Stomach smooth muscle (tissue), 2 donors: Measurements from ENCODE around the gene PRSS1.

ENCODE experiments used
- H3K27ac ChIP-seq: one replicate; pipeline ENCODE4 v1.7.0; 2013; ENCODE audit warnings: mild to moderate bottlenecking, low read length, inconsistent platforms
- H3K27me3 ChIP-seq, 2 donors: one replicate each; pipeline ENCODE4 v1.7.0; 2013; ENCODE audit warnings: low read length in 2 of 2; ENCODE audit not compliant: insufficient read depth in 2 of 2, control insufficient read depth in 1 of 2
- H3K36me3 ChIP-seq, 2 donors: one replicate each; pipeline ENCODE4 v1.7.0; 2013; ENCODE audit warnings: low read length in 2 of 2; ENCODE audit not compliant: control insufficient read depth in 2 of 2, insufficient read depth in 2 of 2
- H3K4me1 ChIP-seq: one replicate; pipeline ENCODE4 v1.7.0; 2013; ENCODE audit warnings: low read length; ENCODE audit not compliant: control insufficient read depth, insufficient read depth
- H3K4me3 ChIP-seq, 2 donors: one replicate each; pipeline ENCODE4 v1.7.0; 2013; ENCODE audit warnings: low read length in 2 of 2
- H3K9ac ChIP-seq, 2 donors: one replicate each; pipeline ENCODE4 v1.7.0; 2013; ENCODE audit warnings: low read length in 2 of 2, mild to moderate bottlenecking in 1 of 2
- H3K9me3 ChIP-seq, 2 donors: one replicate each; pipeline ENCODE4 v1.7.0; 2013; ENCODE audit warnings: low read length in 2 of 2; ENCODE audit not compliant: control insufficient read depth in 2 of 2
- donor health status: healthy.
- donor health status: Pancreatic carcinoma.

The PRSS1 gene

GRCh38 chr7:142802301-142802700, 53.0 kb downstream of the PRSS1 start:
- H3K9ac ChIP-seq, result no peak overlapping the region
- H3K36me3 ChIP-seq, result no peaks in the 10 kb centered on the region
- H3K9me3 ChIP-seq, result no peaks in the 10 kb centered on the region
- H3K27me3 ChIP-seq, result peaks cover 24 to 27% of the 10 kb centered on the region in 2 donors
- no peak overlapping the region for H3K4me3 ChIP-seq
- H3K27ac ChIP-seq, result no peak overlapping the region
- peaks cover 5% of the 10 kb centered on the region for H3K4me1 ChIP-seq
